ENCODE results near the gene ADGRA1.

GRCh38 chr10:133166504-133166827 lies 78.7 kb downstream of the ADGRA1 start:
- TF ChIP-seq CTCF (IDR thresholded peaks at IDR 0.05; ENCODE audit: extremely low read depth in 1 of 2, insufficient read depth in 1 of 2, low read depth in 1 of 2, low read length in 2 of 2) (no peak), POLR2A (IDR thresholded peaks at IDR 0.05; ENCODE audit: low read depth, low read length) (no peak), POLR2AphosphoS5 (IDR thresholded peaks at IDR 0.05; ENCODE audit: insufficient read depth, low read depth, low read length) (no peak), MYC (IDR thresholded peaks at IDR 0.05; ENCODE audit: low read depth, low read length) (no peak), MAX (IDR thresholded peaks at IDR 0.05; ENCODE audit: insufficient read depth, insufficient read length) (no peak), JUN (IDR thresholded peaks at IDR 0.05; ENCODE audit: borderline replicate concordance, insufficient read depth, insufficient read length, low read depth) (no peak), EZH2 (IDR thresholded peaks at IDR 0.05; ENCODE audit: borderline replicate concordance, low read depth, low read length, severe bottlenecking) (no peak), FOS (IDR thresholded peaks at IDR 0.05; ENCODE audit: borderline replicate concordance, insufficient read depth, low read length) (no peak), GATA2 (IDR thresholded peaks at IDR 0.05; ENCODE audit: insufficient read depth, insufficient read length, low read depth, low read length) (no peak)
